ENCODE results near the gene COL4A2. TPM values are rescaled to one million over a fixed set of nuclear protein-coding genes. Genes with fewer than 3 reads are reported as not detected.

COL4A2 gene
- total RNA-seq, 1 experiment from 2014 or later = 177 TPM

DNA sequence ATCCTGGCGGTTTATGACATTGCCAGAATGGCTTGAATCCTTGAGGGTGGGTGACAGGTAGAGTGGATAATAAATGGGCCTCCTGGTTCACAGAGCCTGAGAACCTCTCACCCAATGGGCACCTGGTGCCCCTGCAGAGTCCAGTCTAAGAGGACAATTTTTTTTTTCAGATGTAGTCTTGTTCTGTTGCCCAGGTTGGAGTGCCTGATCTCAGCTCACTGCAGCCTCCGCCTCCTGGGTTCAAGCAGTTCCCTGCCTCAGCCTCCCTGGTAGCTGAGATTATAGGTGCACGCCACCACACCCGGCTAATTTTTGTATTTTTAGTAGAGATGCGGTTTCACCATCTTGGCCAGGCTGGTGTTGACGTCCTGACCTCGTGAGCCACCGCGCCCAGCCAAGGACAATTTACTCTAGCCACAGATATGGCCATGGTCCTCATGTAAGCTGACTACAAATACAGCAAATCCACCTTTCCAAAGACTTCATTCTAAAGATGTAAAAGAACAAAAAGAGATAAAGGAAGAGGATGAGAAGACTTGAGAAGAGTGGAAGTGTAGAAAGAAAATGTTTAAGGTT, 33.0 kb downstream of the COL4A2 start:
- DNase-seq (ENCODE audit: low spot score) = no peak

DNA sequence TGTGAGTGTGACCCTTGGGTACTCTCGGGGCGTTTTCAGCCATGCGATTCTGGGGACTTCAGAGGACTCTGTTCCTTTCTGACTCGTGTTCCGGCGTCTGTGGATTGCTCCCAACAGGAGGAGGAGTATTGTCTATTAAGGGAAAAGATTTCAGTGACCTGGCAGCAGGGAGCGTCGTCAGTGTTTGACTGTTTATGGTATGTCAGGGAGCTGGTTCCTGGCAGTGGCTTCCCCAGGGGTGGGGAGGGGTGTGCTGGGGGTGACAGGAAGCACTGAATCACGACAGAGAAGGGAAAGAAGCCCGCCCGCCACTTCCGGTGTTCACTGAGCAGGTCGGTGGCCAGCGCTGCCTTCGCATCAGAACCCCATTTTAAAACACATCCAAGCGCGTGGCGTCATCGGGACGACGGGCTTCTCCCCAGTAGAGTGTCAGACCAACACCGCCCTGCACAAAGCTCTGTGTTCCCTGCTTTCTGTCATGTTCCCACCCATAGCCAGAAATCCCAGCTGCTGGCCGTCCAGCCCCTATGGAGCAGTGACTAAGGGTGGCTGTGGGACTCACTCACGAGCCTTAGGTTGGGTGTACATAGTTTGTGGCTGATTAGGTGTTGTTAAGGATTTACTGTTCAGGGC, 33.8 kb downstream of the COL4A2 start:
- DNase-seq (ENCODE audit: low spot score) = peak; percentile 68

DNA sequence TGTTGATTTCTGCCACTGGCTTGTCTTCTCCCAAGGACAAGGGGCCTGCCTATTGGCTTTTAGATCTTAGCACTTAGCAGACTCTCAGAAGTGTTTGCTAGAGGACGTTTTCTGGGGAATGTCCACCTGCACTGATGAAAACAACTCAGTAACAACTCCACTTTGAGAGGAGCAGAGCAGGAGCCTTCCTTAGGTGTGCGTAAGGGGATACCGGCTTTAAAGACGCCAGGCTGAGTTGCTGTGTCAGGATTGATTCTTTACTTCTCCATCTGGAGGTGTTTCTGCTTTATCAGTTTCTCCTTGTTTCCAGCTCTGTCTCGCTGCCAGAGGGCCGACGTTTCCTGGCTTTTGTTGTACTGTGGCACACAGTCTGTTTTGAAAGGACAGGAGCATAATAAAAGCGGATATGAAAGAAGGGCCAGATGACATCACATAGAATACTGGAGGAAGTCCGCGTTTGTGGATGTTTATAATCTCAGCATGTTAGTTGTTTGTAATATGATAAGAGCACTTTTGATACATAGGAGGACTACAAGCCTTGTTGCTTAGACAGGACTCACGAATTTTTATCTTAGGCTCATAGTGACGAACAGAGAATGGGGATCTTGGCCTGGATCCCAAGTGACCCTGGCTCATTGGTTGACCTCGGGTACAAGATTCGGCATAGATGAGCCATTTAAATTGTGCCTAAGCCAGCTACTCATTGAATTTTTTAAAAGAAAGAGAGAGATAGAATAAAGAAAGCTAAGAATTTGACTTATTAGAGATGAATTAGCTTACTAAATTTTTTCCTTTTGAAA, 34.6 kb downstream of the COL4A2 start:
- DNase-seq (ENCODE audit: low spot score) = no peak

DNA sequence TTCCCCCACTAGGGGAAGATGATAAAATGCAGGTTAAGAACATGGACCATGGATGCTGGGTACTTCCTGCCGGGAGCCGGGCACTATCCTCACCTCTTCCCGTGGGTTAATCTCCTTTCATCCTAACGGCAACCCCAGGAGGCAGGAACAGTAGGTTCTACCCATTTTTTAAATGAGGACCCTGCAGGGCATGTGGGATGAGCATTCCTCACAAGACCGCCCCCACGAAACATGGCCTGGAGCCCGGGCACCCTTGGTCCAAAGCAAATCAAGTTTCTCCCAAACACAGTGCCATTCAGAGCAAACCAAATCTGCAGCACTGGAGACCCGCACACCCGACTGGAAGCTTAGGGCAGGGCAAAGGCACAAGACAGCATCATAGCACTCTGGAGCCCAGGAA, 35.4 kb downstream of the COL4A2 start:
- DNase-seq (ENCODE audit: low spot score) = no peak

DNA sequence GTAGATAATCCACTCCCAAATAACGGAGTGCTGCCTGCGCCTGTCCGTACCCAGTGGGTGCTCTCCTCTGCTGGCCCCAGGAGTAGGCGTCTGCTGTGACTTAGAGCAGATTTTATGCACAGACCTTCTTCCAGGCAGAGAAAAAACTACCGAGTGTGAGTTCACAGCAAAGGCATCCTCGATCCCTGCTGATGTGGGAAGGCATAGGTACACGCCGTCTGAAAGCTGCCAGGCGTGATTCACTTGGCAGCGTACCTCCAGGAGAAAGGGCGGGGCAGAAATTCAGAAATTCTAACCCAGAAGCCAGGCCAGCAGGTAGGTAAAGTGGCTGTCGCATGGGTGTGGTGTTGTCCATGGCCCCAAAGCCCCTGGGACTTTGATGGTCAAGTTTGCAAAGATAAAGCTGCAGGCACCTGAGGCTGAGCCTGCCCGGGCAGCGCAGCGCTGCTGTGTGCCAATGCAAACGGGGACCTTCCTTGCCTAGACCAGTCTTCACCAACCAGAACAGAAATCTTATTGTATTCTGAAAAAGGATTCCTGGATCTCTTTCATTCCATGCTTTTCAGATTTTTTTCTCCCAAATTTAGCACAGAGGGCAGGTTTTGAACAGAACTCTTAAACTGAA, 36.3 kb downstream of the COL4A2 start:
- DNase-seq (ENCODE audit: low spot score) = peak; percentile 70

DNA sequence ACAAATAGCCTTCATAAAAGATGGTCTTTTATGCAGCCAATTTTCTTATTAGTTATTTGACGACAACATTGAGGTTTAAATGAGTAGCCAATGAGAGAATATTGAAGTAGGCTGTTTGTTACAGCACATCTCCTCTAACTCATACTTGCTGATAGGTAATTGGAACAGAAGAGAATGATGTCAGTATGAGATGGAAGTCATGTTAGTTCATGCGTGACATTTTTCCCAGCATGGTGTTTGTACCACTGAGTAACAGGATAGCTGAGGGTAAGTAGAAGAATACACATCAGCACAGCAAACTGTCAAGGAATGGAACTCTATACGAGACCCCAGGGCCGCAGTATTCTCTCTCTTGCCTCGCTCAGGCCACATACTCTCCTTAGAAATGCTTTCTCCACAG, 37.2 kb downstream of the COL4A2 start:
- DNase-seq (ENCODE audit: low spot score) = no peak

DNA sequence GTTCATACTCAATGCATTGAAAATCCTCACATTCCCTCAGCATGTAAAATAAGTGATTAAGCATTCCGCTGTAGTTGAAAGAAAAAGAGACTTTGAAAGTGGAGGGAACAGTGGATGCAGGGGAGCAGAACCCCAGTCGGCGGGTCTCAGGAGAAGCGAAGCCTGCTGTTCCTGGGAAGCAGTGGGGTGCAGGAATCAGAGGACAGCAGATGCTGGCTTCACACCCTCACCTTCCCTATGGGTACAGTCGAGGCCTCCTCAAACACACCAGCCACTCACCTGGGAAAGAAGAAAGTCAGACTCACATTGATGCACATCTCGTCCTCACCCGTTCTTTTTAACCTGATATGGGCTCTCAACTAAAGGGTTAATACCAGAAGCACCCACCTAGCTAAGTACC, 38.2 kb downstream of the COL4A2 start:
- DNase-seq (ENCODE audit: low spot score) = no peak

DNA sequence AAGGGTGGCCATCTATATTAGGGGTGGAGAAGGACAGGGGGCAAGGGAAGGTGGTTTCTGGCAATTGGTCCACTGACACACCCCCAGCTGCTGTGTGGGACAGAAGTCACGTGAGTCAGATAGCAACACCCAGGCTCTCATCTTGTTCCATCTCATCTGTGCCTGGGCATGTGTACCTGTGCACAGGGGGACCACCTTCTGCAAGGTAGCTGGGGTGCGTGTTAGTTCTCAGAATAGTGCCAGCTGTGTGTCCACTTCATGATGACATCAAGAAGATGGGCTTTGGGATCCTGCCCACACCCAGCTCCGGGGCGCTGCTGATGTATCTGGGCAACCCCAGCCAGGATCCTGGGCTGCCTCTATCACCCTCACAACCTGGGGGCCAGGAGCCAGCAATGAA, 38.6 kb downstream of the COL4A2 start:
- no peak for DNase-seq (ENCODE audit: low spot score)

DNA sequence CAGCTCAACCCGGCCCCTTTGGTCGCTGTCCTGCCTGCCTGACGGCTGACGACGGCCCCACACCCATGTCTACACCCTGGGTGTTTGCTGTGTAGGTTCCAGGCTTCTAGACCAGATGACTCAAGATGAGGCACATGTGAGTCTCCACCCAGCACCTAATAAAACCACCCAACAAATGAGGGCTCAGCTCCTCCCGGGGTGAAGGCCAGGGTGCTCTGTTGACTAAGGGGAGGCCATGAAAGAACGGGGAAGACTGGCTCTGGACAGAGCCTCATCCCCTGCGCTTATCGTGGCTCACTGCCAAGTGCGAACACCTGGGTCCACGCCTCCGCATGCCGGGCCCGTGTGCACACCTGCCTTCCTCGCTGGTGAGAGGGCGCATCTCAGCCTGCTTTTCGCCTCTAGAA, 39.6 kb downstream of the COL4A2 start:
- peak; percentile 62 for DNase-seq (ENCODE audit: low spot score)

DNA sequence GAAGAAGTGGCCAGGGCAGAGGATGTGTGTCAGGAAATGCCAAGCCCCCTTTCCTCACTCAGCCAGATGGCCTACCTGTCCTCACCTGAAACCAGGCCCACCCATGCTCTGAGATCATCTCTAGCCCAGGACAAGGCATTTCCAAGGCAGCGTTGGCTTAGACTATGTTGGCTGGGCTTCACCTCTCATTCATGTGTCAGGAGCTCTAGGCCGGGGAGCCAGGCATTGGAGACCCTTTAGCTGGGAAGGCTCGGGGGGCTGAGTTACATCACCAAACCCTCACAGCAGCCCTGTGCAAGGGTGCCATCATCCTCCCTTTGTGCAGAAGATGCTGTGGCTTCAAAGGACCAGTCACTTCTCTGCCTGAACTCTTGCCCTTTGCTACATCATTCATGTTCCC, 40.0 kb downstream of the COL4A2 start:
- DNase-seq (ENCODE audit: low spot score) = no peak

DNA sequence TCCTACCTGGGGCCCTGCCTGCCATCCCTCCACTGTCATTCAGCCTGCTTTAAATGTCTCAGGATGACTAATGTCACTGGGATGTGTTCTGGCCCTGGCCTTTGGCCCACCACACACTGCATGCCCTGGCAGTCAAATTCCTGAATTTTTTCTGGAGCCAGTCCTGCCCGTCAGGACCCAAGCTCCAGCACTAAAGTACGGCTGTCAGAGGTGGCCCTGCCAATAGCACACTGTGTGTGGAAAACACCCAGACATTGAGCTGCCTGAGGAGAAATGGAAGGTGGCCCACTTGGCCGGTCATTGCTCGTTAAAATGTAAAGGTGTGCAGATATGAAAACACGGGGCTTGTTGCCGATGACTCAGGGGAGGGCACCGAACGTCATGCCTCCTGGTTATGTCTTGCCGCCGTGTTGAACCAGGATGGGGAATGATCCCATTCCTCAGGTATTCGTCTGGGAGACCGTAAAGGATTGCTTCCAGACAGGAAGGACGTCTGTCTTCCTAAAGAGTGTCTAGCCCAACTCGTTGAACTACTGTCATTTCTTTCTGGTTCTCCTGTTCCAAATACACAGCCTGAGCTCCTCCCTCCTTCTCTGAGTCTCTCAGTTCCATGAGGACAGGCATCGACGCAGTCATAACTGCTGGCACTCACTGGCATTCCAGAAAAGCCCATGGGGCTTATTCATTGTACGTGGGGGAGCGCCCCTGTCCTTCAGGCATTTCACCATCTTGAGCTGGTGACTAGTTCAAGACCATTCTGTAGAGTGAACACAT, 40.6 kb downstream of the COL4A2 start:
- DNase-seq (ENCODE audit: low spot score) = peak; percentile 89

DNA sequence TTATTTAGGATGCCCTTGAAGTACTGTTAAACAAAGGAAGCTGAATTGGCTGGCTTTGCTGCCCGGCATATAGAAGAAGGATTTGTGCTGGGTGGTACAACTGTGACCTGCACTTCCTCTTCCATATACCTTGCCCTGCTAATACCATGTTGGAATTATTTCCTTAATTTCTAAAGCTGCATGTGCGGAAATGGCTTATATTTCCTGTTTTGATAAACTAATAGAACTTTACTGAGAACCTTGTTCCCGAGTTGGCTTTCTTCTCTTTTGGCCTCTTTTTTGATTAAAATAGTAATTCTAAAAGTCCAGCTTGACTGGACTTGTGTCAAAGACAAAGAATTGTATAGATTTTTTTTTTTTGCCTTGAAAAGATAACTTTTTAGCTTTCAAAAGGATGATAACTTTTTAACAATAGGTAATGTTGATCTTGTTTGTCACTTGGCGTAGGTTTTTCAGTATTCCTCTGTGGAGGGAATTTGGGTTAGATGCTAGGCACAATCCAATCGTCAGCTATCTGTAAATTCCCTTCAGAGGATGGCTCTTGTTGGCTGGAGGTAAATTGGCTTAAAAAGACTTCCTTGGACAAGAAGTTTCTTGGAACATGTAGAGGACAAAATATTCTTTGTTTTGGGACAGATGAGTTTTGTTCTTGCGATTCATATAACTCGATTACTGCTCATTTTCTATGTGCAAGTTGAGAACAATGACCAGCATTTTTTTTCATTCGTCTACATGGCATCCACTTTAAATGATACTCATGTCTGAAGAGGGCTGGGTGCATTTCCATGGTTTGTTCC, 41.4 kb downstream of the COL4A2 start:
- DNase-seq (ENCODE audit: low spot score) = no peak

DNA sequence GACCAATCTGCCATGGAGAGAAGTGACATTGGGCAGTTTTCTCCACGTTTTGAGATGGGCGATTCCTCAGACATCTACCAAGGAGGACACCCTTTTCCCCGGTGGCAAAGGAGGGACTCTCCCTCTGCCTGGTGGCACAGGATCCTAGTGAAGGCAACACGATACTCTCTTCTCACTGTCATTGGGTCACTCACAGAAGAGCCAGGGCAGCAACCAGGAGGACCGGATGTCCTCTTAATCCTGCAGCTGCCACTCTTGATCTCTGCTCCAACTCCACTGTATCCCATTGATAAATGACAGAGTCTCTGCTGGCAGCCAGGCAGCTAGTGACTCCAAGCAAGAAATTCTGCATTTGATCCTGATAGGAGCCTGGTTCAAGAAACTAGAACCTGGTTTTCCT, 42.2 kb downstream of the COL4A2 start:
- DNase-seq (ENCODE audit: low spot score) = no peak

DNA sequence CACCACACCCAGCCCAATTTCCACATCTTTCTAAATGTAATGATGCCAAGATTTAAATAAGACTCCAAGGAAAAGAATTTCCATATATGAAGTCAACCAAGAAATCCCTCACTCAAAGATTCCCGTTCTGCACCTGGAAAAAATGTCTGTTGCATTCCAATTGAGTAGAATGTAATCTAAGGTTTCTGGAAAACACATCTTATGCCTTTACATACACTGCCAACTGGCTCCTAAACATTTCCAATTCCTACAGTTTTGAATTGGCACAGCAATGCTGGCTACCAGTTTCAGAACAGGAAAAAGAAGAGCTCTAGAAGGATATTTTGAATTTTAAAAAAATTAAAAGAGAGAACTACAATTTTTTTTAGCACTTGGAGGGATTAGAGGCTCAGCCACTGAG, 43.0 kb downstream of the COL4A2 start:
- no peak for DNase-seq (ENCODE audit: low spot score)

DNA sequence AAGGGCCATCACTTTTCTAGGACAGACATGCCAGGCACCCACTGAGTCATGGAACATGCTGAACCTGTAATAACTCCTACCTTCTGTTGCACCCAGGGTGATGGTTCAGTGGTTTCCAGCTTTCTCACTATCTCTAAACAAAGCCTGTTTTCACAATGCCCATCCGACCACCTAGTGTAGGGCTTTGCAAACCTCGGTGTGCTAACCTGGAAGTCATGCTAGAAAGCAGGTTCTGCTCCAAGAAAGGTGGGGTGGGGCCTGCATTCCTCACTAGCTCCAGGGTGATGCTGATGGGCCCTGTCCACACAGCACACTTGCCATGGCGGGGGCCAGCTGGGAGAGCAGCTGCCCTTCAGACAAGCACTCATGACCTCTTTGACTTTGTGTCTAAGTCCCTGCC, 43.4 kb downstream of the COL4A2 start:
- DNase-seq (ENCODE audit: low spot score) = no peak

DNA sequence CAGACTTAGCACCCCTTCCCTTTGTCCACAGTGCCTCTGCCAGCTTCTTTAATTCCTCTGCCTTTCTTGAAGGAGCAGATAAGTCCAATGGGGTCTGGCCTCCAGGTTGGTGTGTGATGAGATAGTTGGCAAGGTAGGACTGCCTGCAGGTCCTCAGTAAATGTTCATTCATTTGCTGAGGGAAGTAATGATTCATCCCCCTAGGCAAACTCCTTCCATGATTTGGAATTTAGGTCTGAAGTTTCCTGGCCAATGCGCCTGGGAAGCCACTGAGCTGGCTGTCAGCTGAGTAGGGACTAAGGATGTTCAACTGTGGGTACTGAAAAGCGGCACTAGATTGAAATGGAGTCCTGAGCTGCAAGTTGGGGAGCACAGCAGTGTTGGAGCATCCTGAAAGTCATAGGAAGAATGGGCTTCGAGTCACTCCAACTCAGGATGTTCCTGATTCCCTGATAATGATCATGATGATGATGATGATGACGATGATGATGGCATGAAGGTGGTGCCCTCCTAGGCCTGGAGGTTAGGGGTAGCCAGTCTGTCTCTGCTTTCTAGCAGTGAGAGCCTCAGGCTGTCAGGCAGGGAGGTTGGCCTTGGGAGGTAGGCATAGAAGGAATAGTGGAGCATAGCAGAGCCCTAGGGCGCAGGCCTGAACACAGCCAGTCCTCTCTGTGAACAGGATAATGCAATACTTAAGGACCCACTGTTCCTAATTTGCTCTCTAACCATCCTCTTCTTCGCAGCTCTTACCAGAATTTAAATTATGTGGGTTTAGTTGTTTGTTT, 44.7 kb downstream of the COL4A2 start:
- DNase-seq (ENCODE audit: low spot score) = no peak

DNA sequence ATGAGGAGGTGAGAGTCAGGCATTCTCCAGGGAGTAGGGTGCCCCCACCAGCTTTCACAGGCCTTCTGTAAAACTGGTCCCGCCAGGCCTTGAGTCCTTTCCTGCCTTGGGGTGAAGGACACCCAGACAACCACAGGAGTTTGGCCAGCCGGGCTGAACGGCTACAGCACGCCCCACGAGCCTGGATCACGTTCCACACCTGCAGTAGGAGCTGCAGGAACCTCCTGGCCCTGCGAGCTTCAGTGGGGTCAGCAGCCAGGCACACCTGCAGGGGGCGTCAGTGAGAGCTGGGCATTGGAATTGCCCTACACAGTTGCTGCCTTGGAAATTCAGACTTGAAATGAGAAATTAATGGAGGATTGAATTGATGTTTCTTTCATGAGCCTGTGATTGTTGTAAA, 45.7 kb downstream of the COL4A2 start:
- DNase-seq (ENCODE audit: low spot score) = no peak

DNA sequence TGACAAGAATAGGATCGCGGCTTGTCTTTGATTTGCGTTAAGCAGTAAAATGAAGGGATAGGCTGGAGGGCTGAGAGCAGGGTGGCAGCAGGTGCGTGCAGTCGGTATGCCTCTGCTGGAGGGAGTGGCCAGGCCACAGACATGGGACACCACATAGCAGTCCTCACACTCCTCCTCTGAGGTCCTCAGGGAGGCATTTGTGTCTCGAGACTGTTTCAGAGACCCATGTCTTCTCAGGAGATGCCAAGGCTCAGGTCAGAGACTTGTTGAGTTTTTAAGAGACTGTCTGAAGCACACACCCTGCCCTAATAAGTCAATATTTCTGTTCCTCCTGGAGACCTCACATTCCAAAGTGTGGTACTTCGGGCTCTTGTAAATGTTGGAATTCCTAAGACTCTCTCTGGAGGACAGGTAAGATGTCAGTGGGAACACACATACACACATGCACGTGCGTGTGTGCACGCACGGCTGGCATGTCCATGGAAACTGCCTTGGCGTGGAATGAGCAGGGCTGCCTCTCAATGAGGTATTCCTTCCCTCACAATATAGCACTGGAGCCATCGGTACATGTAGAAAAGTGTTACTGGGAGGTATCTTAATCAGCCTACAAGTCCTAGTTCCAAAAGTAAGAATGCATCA, 46.4 kb downstream of the COL4A2 start:
- DNase-seq (ENCODE audit: low spot score) = no peak

DNA sequence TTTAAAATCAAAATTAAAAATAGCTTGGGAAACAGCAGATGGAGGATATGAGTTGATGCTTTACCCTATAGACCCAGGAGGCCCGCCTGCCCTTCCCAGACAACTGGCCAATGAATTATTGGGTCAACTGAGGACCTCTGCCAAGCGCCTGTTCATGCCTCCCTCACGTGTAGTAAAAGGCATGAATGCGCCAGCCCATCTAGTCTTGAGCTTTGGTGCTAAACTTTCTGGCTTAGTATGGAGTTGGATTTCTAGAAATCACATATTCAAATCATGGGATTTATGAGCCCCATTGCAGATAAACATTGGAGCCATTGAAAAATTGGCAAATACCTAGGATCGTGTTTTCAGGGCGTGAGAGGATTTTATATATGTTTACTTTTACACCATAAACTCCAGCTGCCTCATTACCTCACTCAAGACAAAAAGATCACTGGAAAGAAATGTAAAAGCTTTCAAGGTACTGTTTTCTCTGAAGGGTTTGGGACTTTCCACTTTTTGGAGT, 47.1 kb downstream of the COL4A2 start:
- DNase-seq (ENCODE audit: low spot score) = no peak
